GM19240 (cell line): ENCODE results near the gene MACROH2A1.

Experiments used
- DNase-seq: peaks from one replicate; pipeline ENCODE4 v3.0.0; 2011; ENCODE audit warnings: low spot score; ENCODE audit not compliant: insufficient read length

Gene MACROH2A1

DNA sequence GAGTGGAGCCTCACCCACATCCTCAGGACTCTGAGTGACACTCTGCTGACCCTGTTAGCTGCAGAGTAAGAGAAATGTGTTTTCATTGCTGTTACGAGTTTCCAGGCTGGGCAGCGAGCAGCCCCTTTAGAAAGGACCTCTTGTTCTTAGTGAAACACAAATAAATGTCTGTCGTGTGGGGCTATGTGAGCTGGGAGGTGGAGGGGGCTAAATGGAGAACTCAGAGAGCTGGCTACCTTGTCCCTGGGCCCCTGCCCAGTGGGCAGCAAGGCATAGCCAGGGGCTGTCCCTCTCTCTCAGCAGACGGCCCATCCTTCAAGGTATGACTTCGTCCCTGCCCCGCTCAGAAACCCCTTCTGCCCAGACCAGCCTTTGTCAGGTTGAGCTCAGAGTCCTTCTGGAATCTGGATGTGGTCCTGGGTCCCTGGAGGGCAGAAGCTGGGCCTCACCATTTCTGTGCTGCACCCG, 38.0 kb upstream of the MACROH2A1 start:
- no peak for DNase-seq

DNA sequence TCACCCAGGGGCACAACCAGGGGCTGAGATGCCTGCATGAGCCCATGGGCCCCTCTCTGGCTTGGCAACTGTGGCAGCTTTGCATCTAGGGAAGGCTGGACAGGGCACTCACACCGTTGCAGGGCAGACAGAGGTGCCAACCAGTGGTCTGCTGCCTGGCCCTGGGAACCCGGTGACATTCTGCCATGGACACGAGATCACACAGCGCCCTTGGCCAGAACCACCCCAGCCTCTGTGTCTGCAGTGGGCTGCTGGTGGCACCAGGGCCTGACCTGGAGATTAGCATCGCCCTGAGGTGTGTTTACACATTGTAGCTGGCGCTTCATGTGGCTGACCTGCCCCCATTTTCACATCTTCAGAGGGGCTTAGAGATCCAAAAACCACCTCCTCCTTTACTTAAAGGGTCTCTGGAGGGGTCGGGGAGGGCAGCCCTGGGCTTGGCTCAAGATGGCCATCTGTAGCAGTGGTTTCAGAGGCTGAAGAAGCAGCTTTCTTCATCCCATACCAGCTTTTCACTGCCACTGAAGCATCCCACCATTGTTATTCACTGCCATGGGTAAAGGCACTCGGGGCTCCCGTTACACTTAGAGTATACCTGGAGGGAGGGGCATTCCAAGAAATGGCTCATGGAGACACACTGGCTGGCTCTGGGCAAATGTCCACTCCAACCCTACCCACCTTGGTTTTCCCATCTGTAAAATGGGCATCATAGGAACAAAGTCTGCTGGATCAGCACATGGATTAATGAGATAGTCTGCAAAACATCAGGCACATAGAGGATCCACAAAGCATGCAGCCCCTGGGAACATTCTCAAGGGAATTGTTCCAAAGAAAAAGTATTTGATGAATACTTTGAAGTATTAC, 36.7 kb upstream of the MACROH2A1 start:
- no peak for DNase-seq

DNA sequence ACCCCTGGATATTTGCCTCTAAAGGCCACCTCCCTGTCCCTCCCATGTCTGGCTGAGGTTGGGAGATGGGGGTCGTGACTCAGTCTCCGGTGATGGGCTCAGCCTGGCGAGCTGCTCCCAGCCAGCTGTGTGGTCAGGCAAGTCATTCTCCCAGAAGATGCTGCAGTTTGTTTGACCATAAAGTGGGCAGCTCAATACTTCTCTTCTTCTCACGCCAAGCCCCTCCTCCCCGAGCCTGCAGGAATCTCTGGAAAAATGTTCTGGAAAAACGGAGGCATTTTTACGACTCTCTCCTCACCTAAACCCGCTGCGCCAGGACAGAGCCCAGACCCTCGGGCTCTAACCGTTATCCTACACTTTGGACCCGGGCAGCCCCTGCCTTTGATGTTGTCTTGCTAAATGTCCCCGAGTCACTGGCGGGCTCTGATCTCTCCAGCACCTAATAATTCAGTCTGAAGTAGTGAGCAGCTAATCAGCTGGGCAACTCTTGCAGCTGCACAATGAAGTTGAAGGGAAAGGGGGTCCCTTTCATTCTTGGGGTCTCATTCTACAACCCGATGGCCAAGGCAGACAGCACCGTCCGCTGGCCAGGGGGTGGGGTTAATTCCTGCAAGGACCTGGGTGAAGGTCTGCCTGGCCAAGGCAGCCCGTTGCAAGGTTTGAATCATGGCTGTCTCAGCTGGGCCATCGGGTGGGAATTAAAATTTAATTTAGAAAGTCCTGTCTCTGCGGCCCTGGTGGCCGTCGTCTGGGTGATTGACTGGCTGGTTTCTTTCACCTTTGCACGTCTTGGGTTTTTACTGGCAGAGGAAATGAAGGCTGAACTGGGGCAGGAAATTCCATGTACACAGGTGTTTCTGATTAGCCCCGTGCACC, 35.8 kb upstream of the MACROH2A1 start:
- DNase-seq, result no peak

DNA sequence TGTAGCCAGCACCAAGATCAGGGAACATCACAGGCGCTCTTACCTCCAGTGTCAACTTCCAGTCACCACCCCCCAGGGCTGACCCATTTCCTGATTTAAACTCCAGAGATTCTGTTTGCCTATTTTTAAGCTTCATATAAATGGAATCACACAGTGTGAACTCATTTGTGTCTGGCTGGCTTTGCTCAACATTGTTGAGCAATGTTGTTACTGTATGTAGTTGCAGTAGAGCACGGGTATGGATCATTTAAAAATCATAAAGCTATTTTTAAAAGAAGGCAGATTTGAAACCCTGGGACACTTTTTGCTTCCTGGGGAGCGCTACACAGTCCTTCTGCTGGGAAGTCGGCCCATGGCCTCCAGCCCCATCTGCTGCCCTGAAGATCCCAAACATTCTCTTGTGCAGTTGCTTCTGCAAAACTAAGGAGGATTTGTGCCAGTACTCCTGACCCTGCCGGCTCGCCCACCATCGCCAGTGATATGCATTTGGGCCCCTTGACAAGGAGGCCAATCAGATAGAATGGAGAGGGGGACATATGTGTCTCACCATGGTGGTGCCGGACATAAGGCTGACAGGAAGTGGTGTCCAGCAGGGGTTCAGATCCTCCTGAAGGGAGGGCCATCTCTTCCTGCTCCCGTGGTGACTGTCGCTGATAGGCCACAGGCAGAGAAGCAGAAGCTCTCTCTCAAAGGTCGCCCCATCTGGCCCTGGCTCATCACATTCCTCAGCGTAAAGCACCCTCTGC, 34.8 kb upstream of the MACROH2A1 start:
- no peak for DNase-seq

DNA sequence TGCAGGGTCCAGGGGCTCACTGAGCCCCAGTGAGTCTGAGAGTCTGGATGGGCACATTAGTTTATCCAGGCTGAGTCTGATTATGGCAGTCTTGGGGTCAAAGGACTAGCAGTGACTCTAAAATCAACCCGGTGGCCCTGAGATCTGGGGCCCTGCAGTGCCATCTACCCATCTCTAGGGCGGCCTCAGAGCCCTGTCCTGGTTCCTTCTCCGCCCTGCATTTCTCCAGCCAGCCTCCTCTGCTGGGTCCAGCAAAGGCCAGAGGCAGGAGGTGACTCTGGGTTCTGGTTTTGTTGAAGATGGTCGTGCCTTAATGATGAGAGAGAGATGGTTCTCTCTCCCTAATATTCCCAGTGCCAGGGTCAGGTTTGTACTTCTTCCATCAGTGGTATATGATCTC, 33.1 kb upstream of the MACROH2A1 start:
- DNase-seq, result no peak

DNA sequence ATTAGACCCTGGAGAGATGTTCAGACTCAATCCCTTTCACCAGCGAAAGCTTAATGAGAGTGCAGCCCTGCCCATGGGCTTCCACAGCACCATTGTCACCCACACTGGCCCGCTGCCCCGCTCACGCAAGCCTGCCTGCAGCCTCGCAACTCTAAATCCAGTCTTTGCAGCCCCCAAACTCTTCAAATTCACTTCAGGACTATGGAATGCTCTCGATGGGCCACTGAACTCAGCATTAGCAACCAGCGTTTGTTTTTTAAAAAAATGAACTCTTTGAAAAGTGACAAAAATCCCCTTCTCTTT, 31.1 kb upstream of the MACROH2A1 start:
- DNase-seq, result no peak

DNA sequence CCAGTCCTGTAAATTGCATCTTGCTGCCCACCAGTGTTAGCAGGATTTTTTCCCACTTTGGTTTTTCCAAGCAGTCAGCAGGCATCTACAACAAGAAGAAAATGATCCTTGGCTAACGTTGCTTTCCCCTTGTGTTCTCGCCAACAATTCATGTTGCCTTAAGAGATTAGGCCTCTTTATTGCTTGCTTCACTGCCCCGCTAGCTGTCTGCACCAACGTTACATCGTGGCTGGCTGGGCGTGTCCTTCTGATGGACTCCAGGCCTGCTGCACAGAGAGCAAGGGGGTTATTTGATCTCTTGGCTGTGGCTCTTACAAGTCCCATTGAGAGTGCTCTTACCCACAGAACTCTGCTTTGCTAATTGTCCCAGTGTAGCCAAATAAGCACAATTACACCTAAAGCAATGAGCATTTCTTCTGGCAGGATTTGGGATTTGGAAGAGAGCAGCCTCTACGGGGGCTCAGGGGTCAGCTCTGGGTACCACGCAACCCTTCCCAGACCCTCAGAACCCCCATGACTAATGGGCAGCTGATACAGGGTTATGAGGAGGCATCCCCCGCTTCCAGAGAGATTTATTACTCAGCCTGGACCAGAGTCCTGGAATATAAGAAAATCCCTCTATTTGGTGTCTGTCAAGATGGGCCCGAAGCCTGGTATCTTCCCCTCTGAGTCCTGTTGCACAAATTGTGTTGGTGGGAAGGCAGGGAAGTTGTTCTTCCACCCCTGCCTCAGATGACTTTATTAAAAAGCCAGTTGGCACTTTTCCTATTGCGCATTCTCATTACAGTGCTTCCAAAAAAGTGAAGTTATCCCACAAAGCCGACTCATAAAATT, 30.5 kb upstream of the MACROH2A1 start:
- no peak for DNase-seq

DNA sequence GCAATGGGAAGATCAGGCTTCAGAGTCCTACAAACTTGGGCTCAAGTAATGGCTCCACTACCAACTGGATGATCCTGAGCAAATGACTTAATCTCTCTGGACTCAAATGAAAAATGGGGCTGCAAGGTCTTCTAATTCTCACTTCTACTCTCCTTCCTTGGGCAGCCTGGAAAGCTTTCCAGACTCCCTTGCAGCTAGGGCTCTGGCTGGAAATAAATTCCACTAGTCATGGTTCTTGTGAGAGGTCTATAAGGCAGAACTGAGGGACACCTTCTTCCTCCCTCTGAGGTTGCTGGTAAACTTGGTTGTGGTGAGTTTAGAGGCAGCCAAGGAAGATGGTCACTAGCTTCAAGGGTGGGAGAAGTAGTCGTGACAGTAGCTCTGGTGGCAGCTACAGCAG, 29.6 kb upstream of the MACROH2A1 start:
- no peak for DNase-seq

DNA sequence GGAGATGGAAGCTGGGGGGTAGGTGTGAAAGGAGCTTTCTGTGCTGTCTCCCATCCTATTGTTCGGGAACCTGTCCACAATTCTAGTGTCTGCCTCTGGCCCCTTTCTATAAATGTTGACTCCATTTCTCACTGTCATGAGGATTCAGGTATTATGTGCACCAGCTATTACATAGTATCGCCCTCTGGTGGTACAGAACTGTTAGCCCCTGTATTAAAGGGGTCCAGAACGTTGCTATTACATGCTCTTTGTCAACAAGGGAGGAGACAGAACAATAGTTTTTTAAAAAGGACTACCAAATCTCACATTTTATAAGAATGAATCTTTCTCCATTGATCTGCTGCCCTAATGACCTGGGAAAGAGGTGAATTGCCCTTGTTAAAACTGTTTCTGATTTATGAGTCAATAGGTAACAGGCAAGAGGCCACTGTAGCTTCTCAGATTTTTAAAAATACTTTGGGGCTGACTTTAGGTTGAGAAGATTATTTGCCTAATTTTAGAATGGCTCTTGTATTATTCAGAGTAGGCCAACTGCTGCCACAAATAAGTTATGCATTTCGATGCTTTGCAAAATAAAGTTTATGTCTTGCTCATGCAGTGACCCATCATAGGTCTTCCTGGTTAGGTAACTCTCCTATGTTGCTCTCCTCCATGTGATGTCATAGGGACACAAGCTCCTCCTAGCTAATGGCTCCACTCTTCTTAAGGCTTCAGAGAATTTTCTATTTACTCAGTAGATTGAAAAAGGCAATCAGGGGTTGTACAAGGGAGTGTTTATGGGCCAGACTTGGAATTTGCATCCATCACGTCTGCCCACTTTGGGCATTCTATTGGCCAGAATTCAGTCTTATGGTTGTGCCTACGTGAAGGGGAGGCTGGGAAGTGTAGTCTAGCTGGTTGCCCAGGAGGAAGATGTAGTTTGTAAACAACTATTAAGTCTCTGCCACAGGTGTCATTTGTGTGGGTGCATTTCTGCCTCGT, 27.4 kb upstream of the MACROH2A1 start:
- peak; percentile 28 for DNase-seq

DNA sequence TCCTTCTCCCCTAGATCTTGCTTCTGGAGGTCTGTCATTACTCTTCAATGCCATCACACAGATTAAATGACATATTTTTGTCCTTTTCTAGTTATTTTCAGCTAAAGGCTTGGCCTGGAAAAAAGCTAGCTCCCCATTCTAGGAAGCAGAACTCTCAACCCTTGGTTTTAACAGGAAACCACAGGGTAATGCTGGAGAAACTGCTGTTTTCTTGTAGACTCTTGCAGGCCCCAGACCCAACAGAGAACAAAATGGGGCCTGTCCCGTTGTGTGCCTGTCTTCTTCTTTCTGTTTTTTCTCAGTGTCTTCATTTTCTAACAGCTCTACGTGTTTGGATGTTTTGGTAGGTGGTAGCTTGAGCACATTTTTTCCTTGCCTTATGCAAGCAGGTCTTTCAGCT, 26.6 kb upstream of the MACROH2A1 start:
- DNase-seq, result no peak

DNA sequence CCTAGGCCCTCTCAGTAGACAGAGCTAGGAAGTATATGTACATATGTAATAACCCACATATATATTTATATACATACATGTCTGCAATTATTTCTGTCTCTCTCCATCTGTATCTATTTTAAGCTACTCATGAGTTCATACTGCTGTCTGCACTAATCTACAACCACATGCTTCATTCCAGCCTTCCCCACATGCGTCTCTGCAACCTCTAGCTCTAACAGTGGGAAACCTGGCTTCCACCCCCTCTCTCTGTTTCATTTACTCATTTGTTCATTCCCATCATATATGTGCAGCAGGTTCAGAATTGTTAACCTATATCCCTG, 24.8 kb upstream of the MACROH2A1 start:
- DNase-seq, result no peak

DNA sequence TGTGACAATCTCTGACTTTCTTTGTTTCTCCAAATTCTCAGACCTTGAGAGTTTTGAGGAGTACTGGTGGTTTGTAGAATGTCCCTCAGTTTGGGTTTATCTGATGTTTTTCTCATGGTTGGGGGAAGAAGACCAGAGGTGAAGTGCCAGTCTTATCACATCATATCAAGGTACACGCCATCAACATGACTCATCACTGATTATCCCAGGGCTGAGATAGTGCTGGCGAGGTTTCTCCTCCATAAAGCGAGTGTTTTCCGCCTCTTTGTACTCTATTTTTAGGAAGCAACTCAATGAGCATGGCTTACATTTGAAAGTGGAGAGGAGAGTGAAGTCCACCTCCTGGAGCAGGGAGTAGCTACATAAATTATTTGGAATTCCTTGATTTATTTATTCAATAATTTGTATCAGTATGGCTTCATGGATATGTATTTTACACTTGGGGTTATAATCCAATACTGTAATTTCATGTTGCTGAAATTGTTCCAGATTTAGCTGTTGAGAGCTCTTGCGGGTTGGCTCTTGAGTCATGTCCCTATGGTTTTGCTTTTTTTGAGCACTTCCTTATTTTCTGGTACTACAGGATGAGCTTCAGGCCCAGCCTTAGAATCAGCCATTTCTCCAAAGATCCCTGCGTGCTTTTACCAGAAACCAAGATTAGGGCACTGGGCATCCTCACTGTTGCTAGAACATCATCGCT, 24.3 kb upstream of the MACROH2A1 start:
- DNase-seq, result no peak

DNA sequence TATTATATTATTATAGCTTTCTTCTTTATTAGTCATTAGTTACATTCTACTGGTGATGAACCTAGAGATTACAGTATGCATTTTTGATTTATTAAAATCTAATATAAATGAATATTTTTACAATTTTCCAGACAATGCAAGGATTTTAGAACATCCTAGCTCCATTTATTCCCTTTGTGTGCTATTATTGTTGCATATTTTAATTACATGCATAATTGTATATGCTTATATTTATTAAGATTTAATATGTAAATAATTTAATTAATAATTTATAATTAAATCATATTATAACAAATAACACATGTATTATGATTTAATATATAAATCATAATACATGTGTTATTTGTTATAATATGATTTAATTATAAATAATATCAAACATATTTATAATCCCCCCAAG, 23.4 kb upstream of the MACROH2A1 start:
- no peak for DNase-seq

DNA sequence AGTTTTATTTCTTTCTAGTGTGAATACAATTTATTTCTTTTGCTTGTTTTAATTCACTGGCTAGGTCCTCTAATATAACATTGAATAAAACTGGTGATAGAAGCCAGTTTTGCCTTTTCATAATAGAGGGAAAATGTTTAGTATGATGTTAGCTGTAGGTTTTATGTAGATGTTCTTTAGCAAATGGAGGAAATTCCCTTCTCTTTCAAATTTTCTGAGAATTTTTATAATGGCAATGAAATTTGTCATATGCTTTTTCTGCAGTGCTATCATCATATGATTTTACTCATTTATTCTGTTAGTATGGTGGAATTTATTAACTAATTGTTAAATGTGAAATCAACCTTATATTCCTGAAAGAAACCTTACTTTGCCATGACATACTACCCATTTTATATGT, 18.1 kb upstream of the MACROH2A1 start:
- DNase-seq, result no peak

DNA sequence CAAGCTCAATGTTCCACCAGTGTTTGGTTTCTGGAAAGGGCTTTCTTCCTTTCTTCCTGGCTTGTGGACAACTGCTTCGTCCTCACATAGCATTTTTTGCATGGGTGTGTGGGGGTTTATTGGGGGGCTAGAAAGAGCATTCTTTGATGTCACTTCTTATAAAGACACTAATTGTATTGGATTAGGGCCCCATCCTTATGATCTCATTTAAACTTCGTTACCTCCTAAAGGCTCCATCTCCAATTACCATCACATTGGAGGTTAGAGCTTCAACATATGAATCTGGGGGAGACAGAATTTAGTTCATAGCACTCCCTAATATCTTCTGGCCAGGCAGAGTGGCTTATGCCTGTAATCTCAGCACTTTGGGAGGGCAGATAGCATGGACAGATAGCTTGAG, 6.1 kb upstream of the MACROH2A1 start:
- no peak for DNase-seq

DNA sequence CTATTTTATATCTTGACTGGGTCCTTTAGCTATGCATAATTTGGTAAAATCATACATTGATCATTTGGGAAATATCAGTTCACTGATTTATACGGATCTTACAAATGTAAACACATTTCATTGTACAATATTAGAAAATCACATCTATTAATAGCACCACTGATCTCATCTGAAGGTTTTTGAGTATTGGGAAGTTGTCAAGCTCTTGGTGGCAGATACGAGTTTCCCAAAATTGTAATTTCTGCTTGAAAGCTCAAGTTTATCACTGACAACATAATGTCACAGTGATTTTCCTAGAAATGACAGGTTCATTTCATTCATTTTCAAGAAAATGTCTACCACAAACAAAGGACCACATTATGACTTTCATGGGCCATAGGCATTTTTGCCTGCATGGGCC, 3.0 kb upstream of the MACROH2A1 start:
- no peak for DNase-seq

DNA sequence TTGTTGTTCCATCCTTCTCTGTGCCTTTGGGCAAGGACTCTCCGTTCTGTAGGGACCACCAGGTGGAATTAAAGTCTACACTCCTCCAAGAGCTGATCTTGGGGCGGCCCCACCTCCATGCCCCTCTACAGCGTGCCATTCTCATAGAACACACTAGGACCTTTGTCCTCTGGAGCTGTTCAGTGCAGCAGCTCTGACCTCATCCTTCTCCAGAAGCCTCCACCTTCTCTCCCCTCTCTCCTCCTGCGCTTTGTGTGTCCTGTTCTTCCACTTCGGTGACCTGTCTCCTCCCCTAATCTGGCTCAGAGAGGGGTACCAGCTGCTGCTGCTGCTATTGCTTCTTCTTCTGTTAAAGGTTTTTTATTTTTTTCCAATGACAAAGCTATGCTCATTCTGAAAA, 1.8 kb upstream of the MACROH2A1 start:
- DNase-seq, result no peak

DNA sequence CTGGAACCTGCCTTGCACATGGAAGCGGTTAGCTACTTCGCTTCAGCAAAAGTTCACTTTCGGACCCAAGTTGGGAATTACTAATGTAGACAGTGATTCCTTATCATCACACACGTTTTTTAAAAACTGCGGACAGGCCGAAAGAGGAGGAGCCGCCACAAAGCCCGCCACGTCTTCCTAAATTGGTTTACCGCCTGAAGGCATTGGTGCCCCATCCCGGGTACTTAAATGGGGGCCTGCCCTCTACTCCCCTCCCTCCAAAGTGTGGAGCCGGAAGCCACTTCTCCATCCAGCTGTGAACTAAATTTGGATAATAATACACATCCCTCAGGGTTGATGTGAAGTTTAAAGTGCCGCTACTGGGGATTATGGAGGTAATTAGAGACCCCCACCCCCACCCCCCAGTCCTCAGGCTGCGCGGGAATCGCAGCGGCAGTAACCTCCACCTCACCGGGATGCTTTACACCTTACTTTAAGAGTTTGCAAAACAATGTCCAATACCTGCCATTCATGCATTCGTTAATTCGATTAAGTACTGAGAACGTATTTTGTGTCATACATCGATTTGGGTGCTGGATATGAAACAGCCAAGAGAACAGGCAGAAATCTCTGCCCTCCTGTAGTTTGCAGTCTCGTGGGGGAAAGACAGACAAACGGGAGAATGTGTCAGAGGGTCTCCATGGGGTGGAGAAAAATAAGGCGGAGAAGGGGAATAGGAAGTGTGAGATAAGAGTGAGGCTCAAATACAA, 937 bp upstream of the MACROH2A1 start:
- DNase-seq, result no peak
